Activated naive CD4-positive, alpha-beta T cell (primary cell): ENCODE results near the gene P2RX7.
A peak's percentile ranks its signal among the peaks of the same experiment; 100 is the strongest.

ENCODE experiments used
- DNase-seq, 4 experiments: peaks; one replicate each; lab custom pipeline; 2025; lab: John Stamatoyannopoulos, UW

The P2RX7 gene

GRCh38 chr12:121229826-121230537 is 97.3 kb downstream of the P2RX7 start:
- DNase-seq: peak in 2 of 4 experiments; percentile 16 to 34

GRCh38 chr12:121230538-121230907 is 97.8 kb downstream of the P2RX7 start:
- DNase-seq: no peak

- no peak for DNase-seq
Measured at GRCh38 chr12:121232163-121232562, 99.5 kb downstream of the P2RX7 start.

GRCh38 chr12:121232977-121233627 is 100.4 kb downstream of the P2RX7 start:
- DNase-seq: no peak

GRCh38 chr12:121233628-121234020 is 100.9 kb downstream of the P2RX7 start:
- DNase-seq: no peak

GRCh38 chr12:121236776-121237175 is 104.1 kb downstream of the P2RX7 start:
- no peak for DNase-seq

GRCh38 chr12:121237415-121237814 is 104.7 kb downstream of the P2RX7 start:
- no peak for DNase-seq
